ENCODE measurements around the gene FMNL2.

DNA sequence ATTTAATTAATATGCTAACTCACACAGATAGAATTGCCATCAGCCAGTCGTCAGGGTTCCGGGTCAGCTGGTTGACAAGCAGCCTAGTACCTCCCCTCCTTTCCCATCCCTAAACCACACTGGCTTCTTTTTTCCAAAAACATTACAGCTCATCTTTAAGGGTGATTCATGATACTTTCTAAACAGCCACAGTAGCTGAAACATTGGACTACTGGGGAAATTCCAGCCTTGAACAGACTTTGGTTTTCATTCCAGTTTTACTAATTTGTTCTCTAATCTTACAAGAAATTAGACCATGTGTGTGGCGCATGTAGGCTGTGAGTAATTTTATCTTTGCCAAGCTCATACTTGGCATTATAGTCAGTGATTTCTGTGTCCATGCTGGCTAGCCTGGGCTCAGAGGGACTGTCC, 110.8 kb downstream of the FMNL2 start:
- TF ChIP-seq, protein P1, sequence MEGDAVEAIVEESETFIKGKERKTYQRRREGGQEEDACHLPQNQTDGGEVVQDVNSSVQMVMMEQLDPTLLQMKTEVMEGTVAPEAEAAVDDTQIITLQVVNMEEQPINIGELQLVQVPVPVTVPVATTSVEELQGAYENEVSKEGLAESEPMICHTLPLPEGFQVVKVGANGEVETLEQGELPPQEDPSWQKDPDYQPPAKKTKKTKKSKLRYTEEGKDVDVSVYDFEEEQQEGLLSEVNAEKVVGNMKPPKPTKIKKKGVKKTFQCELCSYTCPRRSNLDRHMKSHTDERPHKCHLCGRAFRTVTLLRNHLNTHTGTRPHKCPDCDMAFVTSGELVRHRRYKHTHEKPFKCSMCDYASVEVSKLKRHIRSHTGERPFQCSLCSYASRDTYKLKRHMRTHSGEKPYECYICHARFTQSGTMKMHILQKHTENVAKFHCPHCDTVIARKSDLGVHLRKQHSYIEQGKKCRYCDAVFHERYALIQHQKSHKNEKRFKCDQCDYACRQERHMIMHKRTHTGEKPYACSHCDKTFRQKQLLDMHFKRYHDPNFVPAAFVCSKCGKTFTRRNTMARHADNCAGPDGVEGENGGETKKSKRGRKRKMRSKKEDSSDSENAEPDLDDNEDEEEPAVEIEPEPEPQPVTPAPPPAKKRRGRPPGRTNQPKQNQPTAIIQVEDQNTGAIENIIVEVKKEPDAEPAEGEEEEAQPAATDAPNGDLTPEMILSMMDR (IDR thresholded peaks at IDR 0.05): no peak
- TF ChIP-seq POLR2A (IDR thresholded peaks at IDR 0.05; ENCODE audit: low read depth): no peak
- no peak for TF ChIP-seq POLR2AphosphoS5 (IDR thresholded peaks at IDR 0.05)
- TF ChIP-seq EP300 (IDR thresholded peaks at IDR 0.05): no peak

Data from esophagus muscularis mucosa (tissue), 4 donors.